ENCODE data around the gene CDC42SE2.
"Not testable (repeated sequence)": the region's sequence is repeated elsewhere in the genome, so short reads cannot be mapped to it uniquely, and the experiment has no call there.

The CDC42SE2 gene

GRCh38 chr5:131305906-131306305, 42.1 kb downstream of the CDC42SE2 start:
- no peaks in the 10 kb centered on the region for H3K9me3 Mint-ChIP-seq
- ATAC-seq (no peak), DNase-seq (ENCODE audit: low spot score in 2 of 2) (no peak)
- H3K4me1 Mint-ChIP-seq: peaks cover 54% of the 10 kb centered on the region
- peaks cover 15% of the 10 kb centered on the region for H3K36me3 Mint-ChIP-seq
- peak overlapping the region; percentile 80 for H3K27ac Mint-ChIP-seq
- H3K4me3 Mint-ChIP-seq: peak overlapping the region; percentile 24

GRCh38 chr5:131312235-131312772, 48.5 kb downstream of the CDC42SE2 start:
- peak overlapping the region; percentile 89 for H3K4me3 Mint-ChIP-seq
- peaks cover 27% of the 10 kb centered on the region for H3K36me3 Mint-ChIP-seq
- ATAC-seq (peak; percentile 43), DNase-seq (ENCODE audit: low spot score in 2 of 2) (peak; percentile 32 to 66)
- H3K27ac Mint-ChIP-seq: peak overlapping the region; percentile 91
- peaks cover 77% of the 10 kb centered on the region for H3K4me1 Mint-ChIP-seq
- H3K9me3 Mint-ChIP-seq: not testable (repeated sequence)

- Mint-ChIP-seq H3K27ac (peak overlapping the region; percentile 38), H3K4me3 (no peak overlapping the region), H3K4me1 (peaks cover 80% of the 10 kb centered on the region), H3K36me3 (peaks cover 64% of the 10 kb centered on the region), H3K9me3 (no peaks in the 10 kb centered on the region)
- DNase-seq (ENCODE audit: low spot score in 2 of 2) (no peak), ATAC-seq (no peak)
These were observed 52.2 kb downstream of the CDC42SE2 start for GRCh38 chr5:131316026-131316425.

- no peak overlapping the region for H3K27ac Mint-ChIP-seq
- H3K4me1 Mint-ChIP-seq: peaks cover 76% of the 10 kb centered on the region
- H3K36me3 Mint-ChIP-seq: peaks cover 72% of the 10 kb centered on the region
These were observed 53.0 kb downstream of the CDC42SE2 start for GRCh38 chr5:131316822-131317221.

DNA sequence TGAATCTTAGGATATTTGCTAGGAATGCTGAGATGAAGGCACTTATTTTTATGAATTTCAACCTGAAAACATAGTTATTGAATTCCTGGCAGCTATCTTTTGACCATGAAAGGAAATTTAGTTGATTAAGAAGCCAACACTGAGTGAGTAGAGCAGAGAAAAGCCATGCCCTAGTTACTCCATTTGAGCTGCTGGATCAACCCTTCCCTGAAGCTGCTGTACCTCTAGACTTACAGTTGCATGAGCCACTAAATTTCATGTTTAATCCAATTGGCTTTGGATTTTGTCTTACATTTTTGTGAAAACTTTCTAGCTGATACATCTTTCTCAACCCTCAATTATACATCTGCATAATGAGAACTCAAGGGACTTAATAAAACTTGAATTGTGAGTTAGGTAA, 54.6 kb downstream of the CDC42SE2 start:
- H3K4me1 Mint-ChIP-seq: peaks cover 73% of the 10 kb centered on the region
- ATAC-seq (no peak), DNase-seq (ENCODE audit: low spot score in 2 of 2) (no peak)
- no peak overlapping the region for H3K4me3 Mint-ChIP-seq
- peaks cover 78% of the 10 kb centered on the region for H3K36me3 Mint-ChIP-seq
- H3K9me3 Mint-ChIP-seq: no peaks in the 10 kb centered on the region
- no peak overlapping the region for H3K27ac Mint-ChIP-seq

More at GRCh38 chr5:131316822-131317221, 53.0 kb downstream of the CDC42SE2 start:
- Mint-ChIP-seq H3K4me3 (no peak overlapping the region), H3K9me3 (no peaks in the 10 kb centered on the region)
- no peak for DNase-seq (ENCODE audit: low spot score in 2 of 2)
- no peak for ATAC-seq

GRCh38 chr5:131321066-131321465, 57.2 kb downstream of the CDC42SE2 start:
- Mint-ChIP-seq H3K4me3 (peak overlapping the region; percentile 67), H3K27ac (peak overlapping the region; percentile 80), H3K4me1 (peaks cover 65% of the 10 kb centered on the region), H3K9me3 (no peaks in the 10 kb centered on the region), H3K36me3 (peaks cover 92% of the 10 kb centered on the region)
- ATAC-seq (peak; percentile 87), DNase-seq (ENCODE audit: low spot score in 2 of 2) (no peak)

GRCh38 chr5:131322926-131323325, 59.1 kb downstream of the CDC42SE2 start:
- DNase-seq (ENCODE audit: low spot score in 2 of 2): no peak
- ATAC-seq: no peak
- no peaks in the 10 kb centered on the region for H3K9me3 Mint-ChIP-seq
- peaks cover 91% of the 10 kb centered on the region for H3K36me3 Mint-ChIP-seq
- peaks cover 59% of the 10 kb centered on the region for H3K4me1 Mint-ChIP-seq
- peak overlapping the region; percentile 80 for H3K27ac Mint-ChIP-seq
- peak overlapping the region; percentile 67 for H3K4me3 Mint-ChIP-seq

DNA sequence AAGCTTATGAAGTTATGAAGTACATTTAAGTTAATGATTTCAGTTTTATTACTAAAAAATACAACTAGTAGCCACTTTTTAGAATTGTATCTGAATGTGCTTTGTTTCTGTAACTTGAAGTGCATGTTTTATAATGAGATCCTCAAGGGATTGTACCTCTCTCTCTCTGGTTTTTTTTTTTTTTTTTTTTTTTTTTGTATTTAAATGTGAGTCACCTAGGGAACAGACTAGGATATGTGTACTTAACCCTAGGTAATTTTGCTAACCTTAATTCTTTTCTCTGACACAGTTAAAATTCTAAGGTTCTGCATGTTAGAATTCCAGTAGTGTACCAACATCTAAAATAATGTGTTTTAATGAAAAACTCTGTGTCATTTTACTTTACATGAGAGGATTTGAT, 59.5 kb downstream of the CDC42SE2 start:
- ATAC-seq (no peak), DNase-seq (ENCODE audit: low spot score in 2 of 2) (no peak)
- Mint-ChIP-seq H3K4me1 (peaks cover 64% of the 10 kb centered on the region), H3K27ac (peak overlapping the region; percentile 80), H3K36me3 (peaks cover 91% of the 10 kb centered on the region), H3K4me3 (peak overlapping the region; percentile 67), H3K9me3 (no peaks in the 10 kb centered on the region)

DNA sequence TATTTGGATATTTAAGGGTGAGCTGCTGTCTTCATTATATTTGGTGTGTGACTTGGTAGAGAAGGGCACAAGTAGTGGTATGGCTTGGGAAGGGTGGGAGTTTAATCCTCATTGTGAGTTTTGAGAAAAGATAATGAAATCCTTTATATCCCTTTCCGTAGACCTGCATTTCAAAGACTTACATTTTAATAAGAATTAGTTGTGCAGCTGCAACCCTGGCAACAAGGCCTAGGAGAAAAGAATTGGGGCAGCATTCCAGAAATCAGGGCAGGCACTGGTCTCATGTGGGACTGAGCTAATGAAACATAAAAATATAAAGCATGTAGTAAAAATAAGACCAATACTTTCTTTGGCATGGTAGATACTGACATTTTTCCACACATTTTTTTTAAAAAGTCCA, 60.5 kb downstream of the CDC42SE2 start:
- Mint-ChIP-seq H3K27ac (peak overlapping the region; percentile 32), H3K9me3 (no peaks in the 10 kb centered on the region), H3K36me3 (peaks cover 91% of the 10 kb centered on the region), H3K4me3 (no peak overlapping the region), H3K4me1 (peaks cover 73% of the 10 kb centered on the region)
- DNase-seq (ENCODE audit: low spot score in 2 of 2): no peak
- no peak for ATAC-seq

- H3K4me3 Mint-ChIP-seq: no peak overlapping the region
- ATAC-seq: peak; percentile 89
- H3K4me1 Mint-ChIP-seq: peaks cover 57% of the 10 kb centered on the region
- H3K9me3 Mint-ChIP-seq: no peaks in the 10 kb centered on the region
- H3K36me3 Mint-ChIP-seq: peaks cover 67% of the 10 kb centered on the region
- DNase-seq (ENCODE audit: low spot score in 2 of 2): no peak
- peak overlapping the region; percentile 68 for H3K27ac Mint-ChIP-seq
These were observed 64.9 kb downstream of the CDC42SE2 start for GRCh38 chr5:131328536-131329285.

DNA sequence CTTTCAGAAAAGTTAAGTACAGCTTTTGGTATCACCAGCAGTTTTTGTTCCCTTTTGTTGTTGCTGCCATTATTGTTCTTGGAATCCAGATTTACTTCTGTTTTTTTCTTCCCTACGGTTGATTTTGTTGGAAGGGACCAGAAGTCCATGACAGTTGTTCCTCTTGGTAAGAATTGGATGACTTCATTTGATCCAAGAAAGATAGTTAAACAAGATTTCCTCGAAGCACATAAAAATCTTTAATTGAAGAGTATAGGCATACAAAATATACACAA, 65.4 kb downstream of the CDC42SE2 start:
- ATAC-seq (no peak), DNase-seq (ENCODE audit: low spot score in 2 of 2) (no peak)
- Mint-ChIP-seq H3K9me3 (no peaks in the 10 kb centered on the region), H3K27ac (peak overlapping the region; percentile 68), H3K4me1 (peaks cover 58% of the 10 kb centered on the region), H3K4me3 (no peak overlapping the region), H3K36me3 (peaks cover 62% of the 10 kb centered on the region)

DNA sequence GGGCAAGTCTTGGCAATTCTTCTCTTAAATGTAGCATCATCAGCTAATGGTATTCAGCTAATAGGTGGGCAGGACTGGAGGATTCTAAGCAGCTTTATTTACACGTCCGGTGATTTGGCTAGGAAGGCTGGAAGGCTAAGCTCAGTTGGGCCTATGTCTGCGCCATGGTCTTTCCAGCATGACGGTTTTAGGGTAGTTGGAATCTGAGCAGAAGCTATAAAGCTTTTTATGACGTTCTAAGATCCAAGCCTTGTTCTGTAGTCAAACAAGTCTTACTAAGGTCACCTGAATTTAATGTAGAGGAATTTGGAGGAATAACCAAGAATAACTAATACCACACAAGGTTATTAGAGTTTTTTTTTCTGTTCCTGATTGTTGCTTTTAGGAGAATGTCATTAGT, 66.2 kb downstream of the CDC42SE2 start:
- H3K4me1 Mint-ChIP-seq: peaks cover 61% of the 10 kb centered on the region
- ATAC-seq: no peak
- peaks cover under 1% of the 10 kb centered on the region for H3K9me3 Mint-ChIP-seq
- H3K36me3 Mint-ChIP-seq: peaks cover 56% of the 10 kb centered on the region
- peak overlapping the region; percentile 68 for H3K27ac Mint-ChIP-seq
- no peak overlapping the region for H3K4me3 Mint-ChIP-seq
- no peak for DNase-seq (ENCODE audit: low spot score in 2 of 2)

DNA sequence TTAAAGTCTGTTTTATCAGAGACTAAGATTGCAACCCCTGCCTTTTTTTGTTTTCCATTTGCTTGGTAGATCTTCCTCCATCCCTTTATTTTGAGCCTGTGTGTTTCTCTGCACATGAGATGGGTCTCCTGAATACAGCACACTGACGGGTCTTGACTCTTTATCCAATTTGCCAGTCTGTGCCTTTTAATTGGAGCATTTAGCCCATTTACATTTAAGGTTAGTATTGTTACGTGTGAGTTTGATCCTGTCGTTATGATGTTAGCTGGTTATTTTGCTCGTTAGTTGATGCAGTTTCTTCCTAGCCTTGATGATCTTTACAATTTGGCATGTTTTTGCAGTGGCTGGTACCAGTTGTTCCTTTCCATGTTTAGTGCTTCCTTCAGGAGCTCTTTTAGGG, 71.9 kb downstream of the CDC42SE2 start:
- DNase-seq (ENCODE audit: low spot score in 2 of 2); ATAC-seq; H3K9me3 Mint-ChIP-seq: not testable (repeated sequence)
- H3K27ac Mint-ChIP-seq: peak overlapping the region; percentile 87
- H3K4me3 Mint-ChIP-seq: peak overlapping the region; percentile 72
- peaks cover 57% of the 10 kb centered on the region for H3K36me3 Mint-ChIP-seq
- H3K4me1 Mint-ChIP-seq: peaks cover 66% of the 10 kb centered on the region

DNA sequence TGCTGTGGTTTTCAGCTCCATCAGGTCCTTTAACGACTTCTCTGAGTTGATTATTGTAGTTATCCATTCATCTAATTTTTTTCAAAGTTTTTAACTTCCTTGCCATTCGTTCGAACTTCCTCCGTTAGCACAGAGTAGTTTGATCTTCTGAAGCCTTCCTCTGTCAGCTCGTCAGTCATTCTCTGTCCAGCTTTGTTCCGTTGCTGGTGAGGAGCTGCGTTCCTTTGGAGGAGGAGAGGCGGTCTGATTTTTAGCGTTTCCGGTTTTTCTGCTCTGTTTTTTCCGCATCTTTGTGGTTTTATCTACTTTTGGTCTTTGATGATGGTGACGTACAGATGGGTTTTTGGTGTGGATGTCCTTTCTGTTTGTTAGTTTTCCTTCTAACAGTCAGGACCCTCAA, 72.9 kb downstream of the CDC42SE2 start:
- Mint-ChIP-seq H3K4me1 (peaks cover 76% of the 10 kb centered on the region), H3K27ac (peak overlapping the region; percentile 87), H3K36me3 (peaks cover 66% of the 10 kb centered on the region), H3K4me3 (peak overlapping the region; percentile 72)
- not testable (repeated sequence) for H3K9me3 Mint-ChIP-seq; DNase-seq (ENCODE audit: low spot score in 2 of 2); ATAC-seq

- not testable (repeated sequence) for H3K9me3 Mint-ChIP-seq, ATAC-seq
- Mint-ChIP-seq H3K4me3 (peak overlapping the region; percentile 72), H3K36me3 (peaks cover 72% of the 10 kb centered on the region), H3K27ac (peak overlapping the region; percentile 87), H3K4me1 (peaks cover 76% of the 10 kb centered on the region)
- DNase-seq (ENCODE audit: low spot score in 2 of 2): peak in 1 of 2 donors; percentile 65
These were observed 73.6 kb downstream of the CDC42SE2 start for GRCh38 chr5:131337240-131338050.

Data from stimulated activated effector memory CD8-positive, alpha-beta T cell treated with anti-CD3 and anti-CD28 coated beads, Interleukin-12 subunit alpha, Interleukin-12 subunit beta, amount 100 ng/mL, for 72 hours (primary cell).